ENCODE measurements around the gene MEGF11.

DNA sequence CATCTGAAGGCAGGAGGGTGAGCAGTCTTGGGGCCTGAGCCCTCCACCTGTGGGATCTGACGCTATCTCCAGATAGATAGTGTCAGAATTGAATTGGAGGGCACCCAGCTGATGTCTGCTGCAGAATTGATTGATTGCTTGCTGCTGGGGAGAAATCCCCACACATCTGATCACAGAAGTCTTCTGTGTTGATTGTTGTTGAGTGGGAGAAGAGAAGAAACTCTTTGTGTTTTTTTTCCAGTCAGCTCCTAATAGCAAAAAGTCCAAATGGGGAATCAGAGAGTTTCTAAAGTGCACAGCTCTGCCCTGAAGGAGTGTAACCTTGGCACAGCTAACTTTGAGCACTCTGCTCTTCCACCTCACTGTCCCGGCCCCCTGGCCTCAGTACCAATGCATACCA lies 318.2 kb downstream of the MEGF11 start:
- TF ChIP-seq, protein P1, sequence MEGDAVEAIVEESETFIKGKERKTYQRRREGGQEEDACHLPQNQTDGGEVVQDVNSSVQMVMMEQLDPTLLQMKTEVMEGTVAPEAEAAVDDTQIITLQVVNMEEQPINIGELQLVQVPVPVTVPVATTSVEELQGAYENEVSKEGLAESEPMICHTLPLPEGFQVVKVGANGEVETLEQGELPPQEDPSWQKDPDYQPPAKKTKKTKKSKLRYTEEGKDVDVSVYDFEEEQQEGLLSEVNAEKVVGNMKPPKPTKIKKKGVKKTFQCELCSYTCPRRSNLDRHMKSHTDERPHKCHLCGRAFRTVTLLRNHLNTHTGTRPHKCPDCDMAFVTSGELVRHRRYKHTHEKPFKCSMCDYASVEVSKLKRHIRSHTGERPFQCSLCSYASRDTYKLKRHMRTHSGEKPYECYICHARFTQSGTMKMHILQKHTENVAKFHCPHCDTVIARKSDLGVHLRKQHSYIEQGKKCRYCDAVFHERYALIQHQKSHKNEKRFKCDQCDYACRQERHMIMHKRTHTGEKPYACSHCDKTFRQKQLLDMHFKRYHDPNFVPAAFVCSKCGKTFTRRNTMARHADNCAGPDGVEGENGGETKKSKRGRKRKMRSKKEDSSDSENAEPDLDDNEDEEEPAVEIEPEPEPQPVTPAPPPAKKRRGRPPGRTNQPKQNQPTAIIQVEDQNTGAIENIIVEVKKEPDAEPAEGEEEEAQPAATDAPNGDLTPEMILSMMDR (IDR thresholded peaks at IDR 0.05; ENCODE audit: low read depth, low read length), result no peak
- no peak for TF ChIP-seq EZH2phosphoT487 (IDR thresholded peaks at IDR 0.05; ENCODE audit: low read depth)

Measured in OCI-LY3 (cell line).